ENCODE results near the gene ZMYND12.

Gene ZMYND12

GRCh38 chr1:42385283-42385682 lies 70.5 kb downstream of the ZMYND12 start:
- DNase-seq, result no peak

- DNase-seq, result no peak
These were observed 74.5 kb downstream of the ZMYND12 start for GRCh38 chr1:42381280-42381673.

GRCh38 chr1:42380586-42381279 lies 75.1 kb downstream of the ZMYND12 start, which contains the start of gene RIMKLA:
TSS of gene RIMKLA (plus strand) at chr1:42380792. CDS start at chr1:42380935, 143 bp downstream.
- DNase-seq, result no peak

All from KG1 (cell line).